Measurements from ENCODE around the gene SRP68.

- TF ChIP-seq CTCF (IDR thresholded peaks at IDR 0.05 in 2 of 3, conservative IDR thresholded peaks at IDR 0.05 in 1 of 3; ENCODE audit: insufficient read depth in 2 of 3, low read depth in 1 of 3, low read length in 3 of 3) (no peak), CEBPB (tag; IDR thresholded peaks at IDR 0.05) (no peak), HSF4 (CRISPR knock-in tag; IDR thresholded peaks at IDR 0.05; ENCODE audit: borderline replicate concordance) (no peak), MXI1 (IDR thresholded peaks at IDR 0.05; ENCODE audit: low read depth, low read length) (no peak), CBX5 (IDR thresholded peaks at IDR 0.05; ENCODE audit: borderline replicate concordance, low read depth) (no peak), ZNF146 (CRISPR knock-in tag; IDR thresholded peaks at IDR 0.05; ENCODE audit: unreplicated experiment) (no peak), FUS (optimal IDR thresholded peaks at IDR 0.05; ENCODE audit: low read depth, low read length) (no peak), REST (IDR thresholded peaks at IDR 0.05; ENCODE audit: borderline replicate concordance) (no peak), REST (CRISPR knock-in tag; IDR thresholded peaks at IDR 0.05; ENCODE audit: low read depth) (no peak)
Observed at GRCh38 chr17:76075364-76076145, 3.2 kb upstream of the SRP68 start.
